Hepatocyte (in vitro differentiated cells): ENCODE data around the gene ZGPAT.

ENCODE experiments used
- EZH2 ChIP-seq: fragments of 200-600 bp; sonication (generic); IDR thresholded peaks from 2 replicates; pipeline ENCODE4 v1.6.1; 2016; ENCODE audit warnings: antibody characterized with exemption, mild to moderate bottlenecking, borderline replicate concordance
- EZH2phosphoT487 ChIP-seq: fragments of 200-600 bp; sonication (generic); IDR thresholded peaks from one replicate; pipeline ENCODE4 v1.6.1; 2018; ENCODE audit warnings: antibody characterized with exemption, mild to moderate bottlenecking, low read depth, moderate library complexity; ENCODE audit not compliant: unreplicated experiment, severe bottlenecking
- TF ChIP-seq, protein P1 (sequence below): fragments of 200-600 bp; sonication (generic); IDR thresholded peaks from 2 replicates; pipeline ENCODE4 v1.5.1; 2016; ENCODE audit warnings: antibody characterized with exemption, mild to moderate bottlenecking; ENCODE audit not compliant: poor library complexity

DNA sequence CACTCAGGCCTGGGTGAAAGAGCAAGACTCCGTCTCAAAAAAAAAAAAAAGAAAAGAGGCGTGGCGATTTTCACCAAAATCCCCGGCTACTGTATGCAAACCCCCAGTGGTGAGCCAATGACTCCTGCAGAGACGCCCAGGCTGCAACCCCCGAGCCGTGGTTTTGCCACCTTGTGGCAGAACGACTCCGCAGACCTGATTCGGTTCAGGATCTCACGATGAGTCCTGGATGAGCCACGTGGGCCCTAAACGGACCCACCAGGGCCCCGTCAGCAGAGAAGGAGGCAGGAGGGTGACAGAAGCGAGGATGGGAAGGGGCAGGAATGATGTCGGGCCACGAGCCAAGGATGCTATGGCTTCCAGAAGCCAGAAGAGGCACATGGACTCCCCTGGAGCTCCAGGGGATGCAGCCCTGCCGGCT, 74.2 kb downstream of the ZGPAT start:
- TF ChIP-seq EZH2phosphoT487 (no peak), EZH2 (no peak)
- TF ChIP-seq, protein P1, sequence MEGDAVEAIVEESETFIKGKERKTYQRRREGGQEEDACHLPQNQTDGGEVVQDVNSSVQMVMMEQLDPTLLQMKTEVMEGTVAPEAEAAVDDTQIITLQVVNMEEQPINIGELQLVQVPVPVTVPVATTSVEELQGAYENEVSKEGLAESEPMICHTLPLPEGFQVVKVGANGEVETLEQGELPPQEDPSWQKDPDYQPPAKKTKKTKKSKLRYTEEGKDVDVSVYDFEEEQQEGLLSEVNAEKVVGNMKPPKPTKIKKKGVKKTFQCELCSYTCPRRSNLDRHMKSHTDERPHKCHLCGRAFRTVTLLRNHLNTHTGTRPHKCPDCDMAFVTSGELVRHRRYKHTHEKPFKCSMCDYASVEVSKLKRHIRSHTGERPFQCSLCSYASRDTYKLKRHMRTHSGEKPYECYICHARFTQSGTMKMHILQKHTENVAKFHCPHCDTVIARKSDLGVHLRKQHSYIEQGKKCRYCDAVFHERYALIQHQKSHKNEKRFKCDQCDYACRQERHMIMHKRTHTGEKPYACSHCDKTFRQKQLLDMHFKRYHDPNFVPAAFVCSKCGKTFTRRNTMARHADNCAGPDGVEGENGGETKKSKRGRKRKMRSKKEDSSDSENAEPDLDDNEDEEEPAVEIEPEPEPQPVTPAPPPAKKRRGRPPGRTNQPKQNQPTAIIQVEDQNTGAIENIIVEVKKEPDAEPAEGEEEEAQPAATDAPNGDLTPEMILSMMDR: no peak
